BJ (cell line): ENCODE results near the gene DNAJC7. TPM values are rescaled to one million over a fixed set of nuclear protein-coding genes. Genes with fewer than 3 reads are reported as not detected.

ENCODE experiments used
- CTCF ChIA-PET: fragments of 350-600 bp; formaldehyde crosslinking; extraction: SDS; loops from one replicate; lab custom pipeline; 2021; ENCODE audit warnings: antibody characterized with exemption, inconsistent platforms; lab: Yijun Ruan, JAX
- POLR2A ChIA-PET: fragments of 300-600 bp; sonication (Branson Sonifier 250); formaldehyde crosslinking; extraction: SDS; loops from one replicate; lab custom pipeline; 2021; ENCODE audit warnings: antibody characterized with exemption; lab: Charles Lee
- DNase-seq: peaks from one replicate; pipeline ENCODE4 v3.0.0-alpha.2; 2011; ENCODE audit warnings: low read depth
- H3K27me3 ChIP-seq: 2 replicates; pipeline ENCODE4 v1.6.0; 2011; ENCODE audit warnings: low read length; ENCODE audit not compliant: control insufficient read depth, insufficient read depth
- H3K36me3 ChIP-seq: 2 replicates; pipeline ENCODE4 v1.5.1; 2011; ENCODE audit warnings: low read length; ENCODE audit not compliant: control insufficient read depth, insufficient read depth
- H3K4me3 ChIP-seq: 2 replicates; pipeline ENCODE4 v1.5.1; 2011; ENCODE audit warnings: low read depth, mild to moderate bottlenecking, control low read depth, low read length
- polyA minus RNA-seq: library from RNA; depleted of rRNA, polyadenylated mRNA; stranded (reverse); fragments of >200 nt; gene quantifications from 2 replicates; pipeline ENCODE4 v1.2.3, GENCODE V29; 2011; rRNA and poly(A)+ RNA removed
- polyA plus RNA-seq: library from polyadenylated mRNA; depleted of rRNA; stranded (reverse); fragments of >200 nt; gene quantifications from 2 replicates; pipeline ENCODE4 v1.2.3, GENCODE V29; 2011; rRNA removed
- TF ChIP-seq, protein P1 (sequence below): IDR thresholded peaks from 2 replicates; pipeline ENCODE4 v1.5.1; 2011; ENCODE audit warnings: low read depth, mild to moderate bottlenecking, control low read depth, inconsistent platforms, low read length, moderate library complexity; ENCODE audit not compliant: insufficient read depth

Gene DNAJC7, protein sequence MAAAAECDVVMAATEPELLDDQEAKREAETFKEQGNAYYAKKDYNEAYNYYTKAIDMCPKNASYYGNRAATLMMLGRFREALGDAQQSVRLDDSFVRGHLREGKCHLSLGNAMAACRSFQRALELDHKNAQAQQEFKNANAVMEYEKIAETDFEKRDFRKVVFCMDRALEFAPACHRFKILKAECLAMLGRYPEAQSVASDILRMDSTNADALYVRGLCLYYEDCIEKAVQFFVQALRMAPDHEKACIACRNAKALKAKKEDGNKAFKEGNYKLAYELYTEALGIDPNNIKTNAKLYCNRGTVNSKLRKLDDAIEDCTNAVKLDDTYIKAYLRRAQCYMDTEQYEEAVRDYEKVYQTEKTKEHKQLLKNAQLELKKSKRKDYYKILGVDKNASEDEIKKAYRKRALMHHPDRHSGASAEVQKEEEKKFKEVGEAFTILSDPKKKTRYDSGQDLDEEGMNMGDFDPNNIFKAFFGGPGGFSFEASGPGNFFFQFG
- polyA plus RNA-seq (41.1 and 46.9 TPM in 2 replicates), polyA minus RNA-seq (33.7 and 36.2 TPM in 2 replicates)

GRCh38 chr17:42016941-42017865, at the start of gene DNAJC7:
Gene DNAJC7, minus strand, starts transcription at chr17:42017439. Its CDS starts 23 bp downstream, at chr17:42017416.
- peak within 1 kb of the TSS; percentile 89 for H3K4me3 ChIP-seq
- H3K36me3 ChIP-seq, result peaks cover under 1% of the 10 kb centered on the region
- DNase-seq, result peak; percentile 37
- ChIA-PET POLR2A (interaction anchor here (0.5 to 0.9 kb wide), 3 partner anchors 15 to 51 kb away, joined by 4 to 10 read pairs (median 5); partner anchors contain the start of gene CNP), CTCF (interaction anchor here (0.7 to 5.5 kb wide), 11 partner anchors 9 to 205 kb away, joined by 3 to 59 read pairs (median 4); partner anchors contain the start of gene CNP)
- no peaks in the 10 kb centered on the region for H3K27me3 ChIP-seq
- TF ChIP-seq, protein P1, sequence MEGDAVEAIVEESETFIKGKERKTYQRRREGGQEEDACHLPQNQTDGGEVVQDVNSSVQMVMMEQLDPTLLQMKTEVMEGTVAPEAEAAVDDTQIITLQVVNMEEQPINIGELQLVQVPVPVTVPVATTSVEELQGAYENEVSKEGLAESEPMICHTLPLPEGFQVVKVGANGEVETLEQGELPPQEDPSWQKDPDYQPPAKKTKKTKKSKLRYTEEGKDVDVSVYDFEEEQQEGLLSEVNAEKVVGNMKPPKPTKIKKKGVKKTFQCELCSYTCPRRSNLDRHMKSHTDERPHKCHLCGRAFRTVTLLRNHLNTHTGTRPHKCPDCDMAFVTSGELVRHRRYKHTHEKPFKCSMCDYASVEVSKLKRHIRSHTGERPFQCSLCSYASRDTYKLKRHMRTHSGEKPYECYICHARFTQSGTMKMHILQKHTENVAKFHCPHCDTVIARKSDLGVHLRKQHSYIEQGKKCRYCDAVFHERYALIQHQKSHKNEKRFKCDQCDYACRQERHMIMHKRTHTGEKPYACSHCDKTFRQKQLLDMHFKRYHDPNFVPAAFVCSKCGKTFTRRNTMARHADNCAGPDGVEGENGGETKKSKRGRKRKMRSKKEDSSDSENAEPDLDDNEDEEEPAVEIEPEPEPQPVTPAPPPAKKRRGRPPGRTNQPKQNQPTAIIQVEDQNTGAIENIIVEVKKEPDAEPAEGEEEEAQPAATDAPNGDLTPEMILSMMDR, result no peak

DNA sequence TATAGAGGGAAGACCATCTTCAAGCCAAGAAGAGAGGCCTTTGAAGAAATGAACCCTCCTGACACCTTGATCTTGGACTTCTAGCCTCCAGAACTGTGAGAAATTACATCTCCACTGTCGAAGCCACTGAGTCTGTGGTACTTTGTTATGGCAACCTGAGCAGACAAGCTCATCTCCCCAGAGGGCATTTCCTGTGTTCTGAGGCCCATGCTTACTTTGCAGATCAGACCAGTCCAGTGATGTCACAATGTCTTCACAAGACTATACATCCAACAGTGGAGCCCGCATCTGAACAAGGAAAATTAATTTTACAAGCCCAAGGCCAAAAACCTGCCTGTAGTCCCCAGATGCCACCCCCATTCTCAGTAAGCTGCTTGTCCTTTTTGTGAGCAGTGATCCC, 48.0 kb upstream of the DNAJC7 start:
- DNase-seq, result no peak
- Histone ChIP-seq H3K27me3 (peaks cover 2% of the 10 kb centered on the region), H3K4me3 (no peak overlapping the region), H3K36me3 (no peaks in the 10 kb centered on the region)
- ChIA-PET POLR2A (no interaction called here), CTCF (interaction anchor here (0.5 to 4.9 kb wide), 12 partner anchors 9 to 279 kb away, joined by 3 to 46 read pairs (median 6); partner anchors contain the start of genes C17orf113, JUP and ZNF385C)
- TF ChIP-seq, protein P1, result no peak

GRCh38 chr17:42062681-42063080, 45.4 kb upstream of the DNAJC7 start:
- no peak for DNase-seq
- Histone ChIP-seq H3K36me3 (no peaks in the 10 kb centered on the region), H3K27me3 (peaks cover 4% of the 10 kb centered on the region), H3K4me3 (no peak overlapping the region)
- ChIA-PET POLR2A (no interaction called here), CTCF (interaction anchor here (1.0 kb wide), 1 partner anchor 35 kb away, joined by 3 read pairs; no protein-coding TSS in a partner anchor)
- TF ChIP-seq, protein P1, result no peak

DNA sequence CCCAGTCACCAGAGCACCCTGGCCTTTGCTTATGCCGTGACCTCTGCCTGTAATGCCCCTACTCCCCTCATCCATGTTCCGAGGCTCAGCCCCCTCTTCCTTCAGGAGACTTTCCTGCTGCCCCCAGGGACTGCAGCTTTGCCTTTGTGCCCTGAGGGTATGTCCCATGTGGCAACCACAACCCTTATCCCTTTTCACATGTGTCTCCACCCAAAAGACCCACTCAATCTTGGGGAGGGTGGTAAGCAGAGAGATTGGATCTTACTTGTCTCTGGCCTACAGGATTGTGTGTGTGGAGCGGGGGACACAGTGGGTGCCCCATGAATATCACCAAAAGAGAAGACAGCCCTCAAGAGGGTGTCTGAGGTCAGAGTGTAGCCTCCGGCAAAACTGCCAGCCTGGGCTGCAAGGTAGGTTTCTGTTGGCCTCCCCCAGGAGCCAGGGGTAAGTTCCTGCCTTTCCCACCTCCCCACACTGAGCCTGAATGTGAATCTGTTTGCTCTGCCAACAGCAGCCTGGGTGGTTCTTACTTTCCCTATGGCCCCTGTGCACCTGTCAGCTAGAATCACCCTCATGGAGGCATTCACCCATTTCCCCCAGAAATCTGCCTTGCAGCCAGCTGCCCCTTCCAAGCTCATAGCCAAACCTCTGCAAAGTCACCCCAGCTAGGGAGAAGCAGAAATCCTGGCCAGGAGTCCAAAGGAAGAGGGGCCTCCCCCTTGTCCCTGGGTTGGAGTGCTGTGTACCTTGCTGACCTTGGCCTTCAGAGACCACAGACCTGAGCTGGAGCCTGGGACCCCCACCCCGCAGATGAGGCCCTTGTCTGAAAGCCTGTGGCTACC, 44.6 kb upstream of the DNAJC7 start:
- H3K4me3 ChIP-seq, result no peak overlapping the region
- no peaks in the 10 kb centered on the region for H3K36me3 ChIP-seq
- ChIA-PET CTCF (interaction anchor here (1.2 kb wide), 1 partner anchor 39 kb away, joined by 3 read pairs; no protein-coding TSS in a partner anchor), POLR2A (no interaction called here)
- DNase-seq, result no peak
- peaks cover 4% of the 10 kb centered on the region for H3K27me3 ChIP-seq
- TF ChIP-seq, protein P1, result no peak
